Lung (tissue), 12 donors: ENCODE results near the gene BRI3. TPM values are rescaled to one million over a fixed set of nuclear protein-coding genes. Genes with fewer than 3 reads are reported as not detected.

Experiments
- ATAC-seq: fragments of 200-7000 bp; cut with Tn5 transposase; one replicate; pipeline ENCODE4 v1.9.1; 2020; ENCODE audit warnings: moderate number of reproducible peaks; ENCODE audit not compliant: insufficient read depth, low FRiP score
- DNase-seq, 3 donors: peaks; one replicate each; pipeline ENCODE4 v3.0.0-alpha.2; 2013 to 2017
- H3K27ac ChIP-seq, 2 donors: one replicate each; pipeline ENCODE4 v1.5.1; 2013; ENCODE audit warnings: mild to moderate bottlenecking in 2 of 2, moderate library complexity in 2 of 2, control low read depth in 1 of 2, inconsistent platforms in 1 of 2, low read depth in 1 of 2, low read length in 1 of 2
- H3K27me3 ChIP-seq, 3 donors: one replicate each; pipeline ENCODE4 v1.5.1; 2013; ENCODE audit warnings: low read length in 2 of 3; ENCODE audit not compliant: control insufficient read depth in 3 of 3, insufficient read depth in 3 of 3
- H3K36me3 ChIP-seq, 4 donors: one replicate each; pipeline ENCODE4 v1.5.1; 2013; ENCODE audit warnings: low read length in 4 of 4, mild to moderate bottlenecking in 1 of 4, moderate library complexity in 1 of 4; ENCODE audit not compliant: control insufficient read depth in 4 of 4, insufficient read depth in 4 of 4
- H3K4me1 ChIP-seq, 5 donors: one replicate each; pipeline ENCODE4 v1.5.1; 2013; ENCODE audit warnings: low read length in 5 of 5, mild to moderate bottlenecking in 2 of 5, moderate library complexity in 1 of 5; ENCODE audit not compliant: control insufficient read depth in 5 of 5, insufficient read depth in 5 of 5
- H3K4me3 ChIP-seq: one replicate; pipeline ENCODE4 v1.5.1; 2013; ENCODE audit warnings: mild to moderate bottlenecking, control low read depth, moderate library complexity
- H3K9ac ChIP-seq, 2 donors: one replicate each; pipeline ENCODE4 v1.5.1; 2013; ENCODE audit warnings: low read length in 2 of 2, control low read depth in 1 of 2; ENCODE audit not compliant: insufficient read depth in 1 of 2
- H3K9me3 ChIP-seq, 4 donors: one replicate each; pipeline ENCODE4 v1.5.1; 2013; ENCODE audit warnings: low read length in 3 of 4, mild to moderate bottlenecking in 1 of 4, moderate library complexity in 1 of 4; ENCODE audit not compliant: control insufficient read depth in 4 of 4, insufficient read depth in 3 of 4
- WGBS, 2 donors: extraction: QIAGEN DNeasy Blood & Tissue Kit; methylation state at CpG; one replicate each; pipeline ENCODE4 v1.1.7; 2013; 5-methylcytosine and 5-hydroxymethylcytosine counted together
- polyA plus RNA-seq, 2 donors: library from polyadenylated mRNA; stranded (reverse); fragments of 200-250 nt; gene quantifications; one replicate each; pipeline ENCODE4 v1.2.1, GENCODE V29; 2013
- total RNA-seq, 2 donors: library from RNA; depleted of rRNA in 1 of 2; stranded (reverse); fragments of >200 nt in 1 of 2; gene quantifications; one replicate each; pipeline ENCODE4 v1.2.1, GENCODE V29; 2014 to 2021
- TF ChIP-seq, protein P1 (sequence below): IDR thresholded peaks from 2 replicates; pipeline ENCODE4 v1.5.1; 2012; ENCODE audit warnings: mild to moderate bottlenecking; ENCODE audit errors: control extremely low read depth, extremely low read depth
- donor health status: control.
- donor health status: control.
- donor health status: Bipolar disorder and iron deficiency.
- donor health status: healthy.
- donor health status: DM: yes; HTN: yes; CAD: no.

The BRI3 gene
- total and polyA plus RNA-seq, 4 donors = 99.7 to 615 (median 439) TPM

DNA sequence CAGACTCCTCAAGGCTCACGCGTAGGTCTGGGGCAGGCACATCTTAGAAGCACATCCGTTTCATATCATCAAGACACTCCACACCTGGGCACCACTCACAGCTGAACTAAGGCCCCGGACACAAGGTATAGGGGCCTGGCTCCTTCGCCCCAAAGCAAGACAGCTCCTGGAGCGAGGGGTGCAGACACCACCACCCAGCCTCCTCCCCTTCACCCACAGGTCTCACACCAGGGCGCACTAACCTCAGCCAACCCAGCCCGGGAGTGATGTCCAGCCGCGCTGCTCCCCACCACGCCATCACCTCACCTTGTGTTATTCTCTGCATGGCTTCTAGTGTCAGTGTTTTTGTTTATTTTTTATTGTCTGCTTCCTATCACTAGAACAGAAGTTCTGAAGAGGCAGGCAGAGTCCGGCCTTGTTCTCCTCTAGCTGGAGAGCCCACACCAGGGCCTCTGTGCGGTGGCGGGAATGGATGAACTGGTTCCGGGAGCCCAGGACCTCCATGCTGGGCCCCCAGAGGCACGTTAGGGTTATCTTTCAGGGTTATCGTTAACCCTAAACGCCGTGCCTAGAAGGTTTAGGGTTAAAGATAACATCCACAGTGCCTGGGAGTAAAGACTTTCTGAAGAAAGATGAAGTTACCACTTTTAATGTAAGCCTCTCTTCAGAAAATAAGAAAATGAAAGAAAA lies 21.8 kb downstream of the BRI3 start:
- H3K4me3 ChIP-seq = no peak overlapping the region
- DNase-seq (no peak), ATAC-seq (no peak)
- H3K36me3 ChIP-seq = peaks cover 0 to 28% (median 2%) of the 10 kb centered on the region in 4 donors
- H3K27ac ChIP-seq = no peak overlapping the region
- no peaks in the 10 kb centered on the region for H3K27me3 ChIP-seq
- no peaks in the 10 kb centered on the region for H3K4me1 ChIP-seq
- TF ChIP-seq, protein P1, sequence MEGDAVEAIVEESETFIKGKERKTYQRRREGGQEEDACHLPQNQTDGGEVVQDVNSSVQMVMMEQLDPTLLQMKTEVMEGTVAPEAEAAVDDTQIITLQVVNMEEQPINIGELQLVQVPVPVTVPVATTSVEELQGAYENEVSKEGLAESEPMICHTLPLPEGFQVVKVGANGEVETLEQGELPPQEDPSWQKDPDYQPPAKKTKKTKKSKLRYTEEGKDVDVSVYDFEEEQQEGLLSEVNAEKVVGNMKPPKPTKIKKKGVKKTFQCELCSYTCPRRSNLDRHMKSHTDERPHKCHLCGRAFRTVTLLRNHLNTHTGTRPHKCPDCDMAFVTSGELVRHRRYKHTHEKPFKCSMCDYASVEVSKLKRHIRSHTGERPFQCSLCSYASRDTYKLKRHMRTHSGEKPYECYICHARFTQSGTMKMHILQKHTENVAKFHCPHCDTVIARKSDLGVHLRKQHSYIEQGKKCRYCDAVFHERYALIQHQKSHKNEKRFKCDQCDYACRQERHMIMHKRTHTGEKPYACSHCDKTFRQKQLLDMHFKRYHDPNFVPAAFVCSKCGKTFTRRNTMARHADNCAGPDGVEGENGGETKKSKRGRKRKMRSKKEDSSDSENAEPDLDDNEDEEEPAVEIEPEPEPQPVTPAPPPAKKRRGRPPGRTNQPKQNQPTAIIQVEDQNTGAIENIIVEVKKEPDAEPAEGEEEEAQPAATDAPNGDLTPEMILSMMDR = no peak
- H3K9me3 ChIP-seq = no peaks in the 10 kb centered on the region
- H3K9ac ChIP-seq = peak overlapping the region in 1 of 2 donors; percentile 25
- WGBS, 2 donors = 92 to 95% methylated on average over 19 of the region's 19 CpGs

- Histone ChIP-seq H3K27ac (no peak overlapping the region), H3K9me3 (no peaks in the 10 kb centered on the region), H3K9ac (no peak overlapping the region), H3K36me3 (peaks cover 0 to 29% (median 2%) of the 10 kb centered on the region in 4 donors), H3K4me3 (no peak overlapping the region), H3K27me3 (no peaks in the 10 kb centered on the region), H3K4me1 (no peaks in the 10 kb centered on the region)
- no peak for ATAC-seq
- 87 to 93% methylated on average over 15 of the region's 15 CpGs for WGBS, 2 donors
- TF ChIP-seq, protein P1 = no peak
- no peak for DNase-seq
Observed at GRCh38 chr7:98303906-98304305, 22.4 kb downstream of the BRI3 start.

- H3K36me3 ChIP-seq = peaks cover 0 to 23% (median 2%) of the 10 kb centered on the region in 4 donors
- no peak overlapping the region for H3K9ac ChIP-seq
- H3K27me3 ChIP-seq = no peaks in the 10 kb centered on the region
- TF ChIP-seq, protein P1 = no peak
- H3K9me3 ChIP-seq = no peaks in the 10 kb centered on the region
- H3K4me3 ChIP-seq = no peak overlapping the region
- ATAC-seq (no peak), DNase-seq (no peak)
- 76 to 84% methylated on average over 22 of the region's 22 CpGs for WGBS, 2 donors
- H3K4me1 ChIP-seq = no peaks in the 10 kb centered on the region
- no peak overlapping the region for H3K27ac ChIP-seq
Observed at GRCh38 chr7:98305951-98306535, 24.6 kb downstream of the BRI3 start.
